MM.1S (cell line): Measurements from ENCODE around the gene RAB4B.
"Not testable (repeated sequence)": the region's sequence is repeated elsewhere in the genome, so short reads cannot be mapped to it uniquely, and the experiment has no call there.

ENCODE experiments used
- DNase-seq: peaks from one replicate; pipeline ENCODE4 v3.0.0-alpha.2; 2015
- H2AFZ ChIP-seq: fragments of 300-600 bp; sonication (generic); 2 replicates; pipeline ENCODE4 v1.6.0; 2016; ENCODE audit warnings: antibody characterized with exemption, low read length
- H3F3A ChIP-seq: fragments of 300-600 bp; sonication (generic); 2 replicates; pipeline ENCODE4 v1.6.1; 2016; ENCODE audit warnings: mild to moderate bottlenecking, antibody characterized with exemption, low read length, moderate library complexity, mixed read lengths; ENCODE audit not compliant: insufficient read depth
- H3K27ac ChIP-seq: fragments of 300-600 bp; sonication (generic); 2 replicates; pipeline ENCODE4 v1.5.1; 2016; ENCODE audit warnings: mild to moderate bottlenecking, low read length
- H3K27me3 ChIP-seq: fragments of 300-600 bp; sonication (generic); replicated peaks from 2 replicates; pipeline ENCODE4 v1.6.0; 2016; ENCODE audit warnings: low read length; ENCODE audit not compliant: insufficient read depth
- H3K36me3 ChIP-seq: fragments of 300-600 bp; sonication (generic); replicated peaks from 2 replicates; pipeline ENCODE4 v1.6.1; 2016; ENCODE audit warnings: mild to moderate bottlenecking, low read length, mixed read lengths; ENCODE audit not compliant: insufficient read depth
- H3K4me1 ChIP-seq: fragments of 300-600 bp; sonication (generic); 2 replicates; pipeline ENCODE4 v1.6.1; 2016; ENCODE audit warnings: low read length, mixed read lengths
- H3K4me2 ChIP-seq: fragments of 300-600 bp; sonication (generic); 2 replicates; pipeline ENCODE4 v1.6.0; 2016; ENCODE audit warnings: low read depth, low read length
- H3K4me3 ChIP-seq: fragments of 300-600 bp; sonication (generic); 2 replicates; pipeline ENCODE4 v1.5.1; 2016; ENCODE audit warnings: low read length, mixed read lengths
- H3K79me2 ChIP-seq: fragments of 300-600 bp; sonication (generic); 2 replicates; pipeline ENCODE4 v1.6.1; 2016; ENCODE audit warnings: mixed run types, low read length, mixed read lengths
- H3K9ac ChIP-seq: fragments of 300-600 bp; sonication (generic); 2 replicates; pipeline ENCODE4 v1.6.1; 2016; ENCODE audit warnings: low read length, mixed read lengths
- H3K9me2 ChIP-seq: fragments of 300-600 bp; sonication (generic); replicated peaks from 2 replicates; pipeline ENCODE4 v1.6.1; 2016; ENCODE audit warnings: mild to moderate bottlenecking, low read length, mixed read lengths; ENCODE audit not compliant: insufficient read depth
- H3K9me3 ChIP-seq: fragments of 300-600 bp; sonication (generic); replicated peaks from 2 replicates; pipeline ENCODE4 v1.6.1; 2016; ENCODE audit warnings: mild to moderate bottlenecking, low read length, mixed read lengths; ENCODE audit not compliant: insufficient read depth
- H4K20me1 ChIP-seq: fragments of 300-600 bp; sonication (generic); 2 replicates; pipeline ENCODE4 v1.6.1; 2016; ENCODE audit warnings: mild to moderate bottlenecking, low read length, moderate library complexity, mixed read lengths; ENCODE audit not compliant: insufficient read depth
- CTCF ChIP-seq: fragments of 300-600 bp; sonication (generic); IDR thresholded peaks from 2 replicates; pipeline ENCODE4 v1.5.1; 2016; ENCODE audit warnings: antibody characterized with exemption, low read length, mixed read lengths
- EZH2 ChIP-seq: fragments of 300-600 bp; sonication (generic); optimal IDR thresholded peaks from 2 replicates; pipeline ENCODE3; 2017; ENCODE audit warnings: low read depth, mild to moderate bottlenecking, antibody characterized with exemption, low read length, mixed read lengths
- EZH2phosphoT487 ChIP-seq: fragments of 300-600 bp; sonication (generic); IDR thresholded peaks from 2 replicates; pipeline ENCODE4 v1.6.1; 2018; ENCODE audit warnings: antibody characterized with exemption, low read length

RAB4B gene

GRCh38 chr19:40777937-40778705 is at the start of gene RAB4B:
Gene RAB4B (plus strand): TSS chr19:40778247. CDS start chr19:40778376, 129 bp downstream.
- Histone ChIP-seq H3K4me1 (peaks cover 12% of the 10 kb centered on the region), H3K4me2 (peak within 1 kb of the TSS; percentile 83), H3K4me3 (peak within 1 kb of the TSS; percentile 80), H3K9me2 (no peaks in the 10 kb centered on the region), H4K20me1 (peaks cover 7% of the 10 kb centered on the region), H3K9me3 (no peaks in the 10 kb centered on the region), H3F3A (peaks cover 14% of the 10 kb centered on the region), H3K79me2 (no peaks in the 10 kb centered on the region), H3K27me3 (peaks cover 30% of the 10 kb centered on the region), H3K9ac (peak within 1 kb of the TSS; percentile 67), H3K36me3 (no peaks in the 10 kb centered on the region), H3K27ac (peak within 1 kb of the TSS; percentile 92), H2AFZ (peak within 1 kb of the TSS; percentile 52)
- no peak for TF ChIP-seq EZH2phosphoT487
- no peak for TF ChIP-seq EZH2
- no peak for TF ChIP-seq CTCF
- DNase-seq, result peak; percentile 99

DNA sequence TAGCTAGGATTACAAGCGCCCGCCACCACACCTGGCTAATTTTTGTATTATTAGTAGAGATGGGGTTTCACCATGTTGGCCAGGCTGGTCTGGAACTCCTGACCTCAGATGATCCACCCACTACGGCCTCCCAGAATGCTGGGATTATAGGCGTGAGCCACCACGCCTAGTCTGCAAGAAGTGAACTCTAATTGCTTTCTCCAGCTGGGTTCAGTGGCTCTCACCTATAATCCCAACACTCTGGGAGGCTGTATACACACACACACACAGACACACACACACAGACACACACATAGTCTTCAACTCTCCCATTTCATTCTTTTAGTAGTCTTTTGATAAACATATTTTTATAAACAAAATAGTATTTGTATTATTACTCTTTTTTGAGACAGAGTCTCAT is 48.0 kb upstream of the RAB4B start:
- H3K79me2 ChIP-seq, H3K9me2 ChIP-seq, H4K20me1 ChIP-seq, H3K4me1 ChIP-seq, H3K4me3 ChIP-seq, H3K9ac ChIP-seq, H3K36me3 ChIP-seq, H3K4me2 ChIP-seq, H3K9me3 ChIP-seq, H3F3A ChIP-seq, H2AFZ ChIP-seq, DNase-seq, H3K27me3 ChIP-seq, H3K27ac ChIP-seq: not testable (repeated sequence)

DNA sequence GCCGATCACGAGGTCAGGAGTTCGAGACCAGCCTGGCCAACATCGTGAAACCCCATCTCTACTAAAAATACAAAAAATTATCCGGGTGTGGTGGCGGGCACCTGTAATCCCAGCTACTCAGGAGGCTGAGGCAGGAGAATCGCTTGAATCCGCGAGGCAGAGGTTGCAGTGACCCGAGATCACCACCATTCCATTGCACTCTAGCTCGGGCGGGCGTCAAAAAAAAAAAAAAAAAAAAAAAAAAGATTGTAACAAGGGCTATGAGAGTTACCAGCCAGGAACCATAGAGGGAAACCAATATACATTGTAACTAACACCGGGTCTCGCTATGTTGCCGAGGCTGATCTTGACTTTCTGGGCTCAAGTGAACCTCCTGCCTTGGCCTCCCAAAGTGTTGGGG is 45.7 kb upstream of the RAB4B start:
- H3K27me3 ChIP-seq, H3K4me1 ChIP-seq, H4K20me1 ChIP-seq, H3K4me2 ChIP-seq, DNase-seq, H3K36me3 ChIP-seq, H2AFZ ChIP-seq, H3K79me2 ChIP-seq, H3K9me2 ChIP-seq, H3F3A ChIP-seq, H3K27ac ChIP-seq, H3K4me3 ChIP-seq, H3K9ac ChIP-seq, H3K9me3 ChIP-seq: not testable (repeated sequence)

DNA sequence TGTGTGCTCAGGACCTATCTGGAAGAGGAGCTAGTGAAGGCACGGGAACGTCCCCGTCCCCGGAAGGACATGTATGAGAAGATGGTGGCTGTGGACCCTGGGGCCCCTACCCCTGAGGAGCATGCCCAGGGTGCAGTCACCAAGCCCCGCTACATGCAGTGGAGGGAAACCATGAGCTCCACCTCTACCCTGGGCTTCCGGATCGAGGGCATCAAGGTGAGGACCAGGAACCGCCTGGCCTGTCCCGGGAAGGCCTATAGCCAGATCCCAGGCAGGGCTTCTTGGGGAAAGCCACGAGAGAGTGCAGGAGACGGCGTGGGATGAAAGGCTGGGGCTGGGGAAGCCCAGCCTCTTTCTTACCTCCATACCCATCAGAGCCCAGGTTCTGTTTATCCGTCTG is 44.9 kb upstream of the RAB4B start:
- H3K4me2 ChIP-seq, result no peak overlapping the region
- H3K9me2 ChIP-seq, result no peaks in the 10 kb centered on the region
- no peak overlapping the region for H3K9ac ChIP-seq
- H3F3A ChIP-seq, result no peaks in the 10 kb centered on the region
- H3K4me3 ChIP-seq, result no peak overlapping the region
- TF ChIP-seq EZH2, result no peak
- TF ChIP-seq CTCF, result no peak
- TF ChIP-seq EZH2phosphoT487, result no peak
- H4K20me1 ChIP-seq, result no peaks in the 10 kb centered on the region
- no peak for DNase-seq
- no peaks in the 10 kb centered on the region for H3K9me3 ChIP-seq
- no peak overlapping the region for H2AFZ ChIP-seq
- no peaks in the 10 kb centered on the region for H3K4me1 ChIP-seq
- no peaks in the 10 kb centered on the region for H3K27me3 ChIP-seq
- H3K27ac ChIP-seq, result no peak overlapping the region
- H3K79me2 ChIP-seq, result no peaks in the 10 kb centered on the region
- no peaks in the 10 kb centered on the region for H3K36me3 ChIP-seq
